Keratinocyte (primary cell): Measurements from ENCODE around the gene POLE3. TPM values are rescaled to one million over a fixed set of nuclear protein-coding genes. Genes with fewer than 3 reads are reported as not detected.

ENCODE experiments used
- DNase-seq: peaks from one replicate; pipeline ENCODE4 v3.0.0-alpha.2; 2011; ENCODE audit warnings: low read depth, missing footprints, low spot score
- FAIRE-seq: peaks from 2 replicates; lab custom pipeline; 2011; peaks lifted over from hg19 to GRCh38; lab: Jason Lieb, UNC
- H2AFZ ChIP-seq: 2 replicates; pipeline ENCODE4 v1.6.0; 2012; ENCODE audit warnings: low read length, control low read depth, inconsistent platforms; ENCODE audit not compliant: control insufficient read depth
- H3K27ac ChIP-seq: 2 replicates; pipeline ENCODE4 v1.5.1; 2011; ENCODE audit warnings: low read length; ENCODE audit not compliant: control insufficient read depth, insufficient read depth
- H3K27me3 ChIP-seq: 3 replicates; pipeline ENCODE4 v1.6.0; 2011; ENCODE audit warnings: low read length; ENCODE audit not compliant: control insufficient read depth, insufficient read depth; ENCODE audit errors: extremely low read depth
- H3K36me3 ChIP-seq, 2 experiments: 2 replicates in 1 of 2; 3 replicates in 1 of 2; pipeline ENCODE4 v1.5.1; 2011; ENCODE audit warnings: low read length in 2 of 2, mild to moderate bottlenecking in 1 of 2; ENCODE audit not compliant: control insufficient read depth in 2 of 2, insufficient read depth in 2 of 2; ENCODE audit errors: extremely low read depth in 1 of 2
- H3K4me1 ChIP-seq: 3 replicates; pipeline ENCODE4 v1.5.1; 2011; ENCODE audit warnings: low read length; ENCODE audit not compliant: control insufficient read depth, insufficient read depth; ENCODE audit errors: extremely low read depth
- H3K4me2 ChIP-seq: 3 replicates; pipeline ENCODE4 v1.6.0; 2011; ENCODE audit warnings: low read depth, low read length; ENCODE audit not compliant: control insufficient read depth, insufficient read depth; ENCODE audit errors: extremely low read depth
- H3K4me3 ChIP-seq, 3 experiments: fragments of 200-600 bp in 1 of 3; sonication (generic) in 1 of 3; 2 replicates in 2 of 3; 3 replicates in 1 of 3; pipeline ENCODE4 v1.5.1; 2011 to 2016; ENCODE audit warnings: low read length in 3 of 3, mild to moderate bottlenecking in 3 of 3, control low read depth in 2 of 3, inconsistent platforms in 1 of 3, low read depth in 1 of 3, mixed read lengths in 1 of 3, mixed run types in 1 of 3, moderate library complexity in 1 of 3; ENCODE audit not compliant: control insufficient read depth in 2 of 3, insufficient read depth in 2 of 3; ENCODE audit errors: extremely low read depth in 1 of 3
- H3K79me2 ChIP-seq: 2 replicates; pipeline ENCODE4 v1.6.0; 2012; ENCODE audit warnings: low read length; ENCODE audit not compliant: control insufficient read depth, insufficient read depth
- H3K9ac ChIP-seq: 3 replicates; pipeline ENCODE4 v1.6.0; 2011; ENCODE audit warnings: low read length; ENCODE audit not compliant: control insufficient read depth, insufficient read depth; ENCODE audit errors: extremely low read depth
- H3K9me1 ChIP-seq: 3 replicates; pipeline ENCODE4 v1.6.0; 2011; ENCODE audit warnings: low read length; ENCODE audit not compliant: control insufficient read depth, insufficient read depth; ENCODE audit errors: extremely low read depth
- H3K9me3 ChIP-seq: 2 replicates; pipeline ENCODE4 v1.5.1; 2012; ENCODE audit warnings: low read depth, low read length; ENCODE audit not compliant: control insufficient read depth
- H4K20me1 ChIP-seq: 3 replicates; pipeline ENCODE4 v1.6.0; 2011; ENCODE audit warnings: low read length; ENCODE audit not compliant: control insufficient read depth, insufficient read depth; ENCODE audit errors: extremely low read depth
- CTCF ChIP-seq, 3 experiments: IDR thresholded peaks in 1 of 3; conservative IDR thresholded peaks in 1 of 3; optimal IDR thresholded peaks in 1 of 3; 2 replicates in 2 of 3; 3 replicates in 1 of 3; pipeline versions ENCODE3 to v1.5.1; 2011; ENCODE audit warnings: low read length in 3 of 3, mild to moderate bottlenecking in 3 of 3, moderate library complexity in 2 of 3, control low read depth in 1 of 3, inconsistent platforms in 1 of 3; ENCODE audit not compliant: insufficient read depth in 2 of 3; ENCODE audit errors: extremely low read depth in 1 of 3
- EZH2 ChIP-seq: IDR thresholded peaks from one replicate; pipeline ENCODE4 v1.6.1; 2012; ENCODE audit warnings: inconsistent platforms, mild to moderate bottlenecking, low read length, moderate library complexity
- dilution Hi-C: fragments of 300-500 bp; cut with MboI; formaldehyde crosslinking; loops from one replicate; pipeline ENCODE4 v1.7.0; 2020; ENCODE audit warnings: low sequenced_read_pairs; ENCODE audit not compliant: extremely low pct_ligation_motif_present
- polyA plus RNA-seq, 5 experiments: library from polyadenylated mRNA; depleted of rRNA in 3 of 5; stranded (reverse) in 3 of 5; stranded (forward) in 1 of 5; unstranded in 1 of 5; fragments of >200 nt; gene quantifications; 1 replicate in 1 of 5; 2 replicates in 3 of 5; 3 replicates in 1 of 5; pipeline versions ENCODE4 v1.2.1 to v1.2.3, GENCODE V29; 2011 to 2012; ENCODE audit warnings: missing spikeins in 2 of 5, low read depth in 1 of 5, low replicate concordance in 1 of 5

The POLE3 gene
- polyA plus RNA-seq, 1 donor (not counting 4 experiments of a cell fraction or from before 2014, with no cell fraction given) = 77.2 TPM

GRCh38 chr9:113417370-113417769 is 6.9 kb upstream of the POLE3 start:
- Histone ChIP-seq H3K9me1 (no peaks in the 10 kb centered on the region), H3K79me2 (no peaks in the 10 kb centered on the region), H3K4me1 (no peaks in the 10 kb centered on the region), H3K36me3 (no peaks in the 10 kb centered on the region), H4K20me1 (no peaks in the 10 kb centered on the region), H2AFZ (no peak overlapping the region), H3K9ac (no peak overlapping the region), H3K4me3 (no peak overlapping the region), H3K27ac (no peak overlapping the region), H3K9me3 (no peaks in the 10 kb centered on the region), H3K4me2 (no peak overlapping the region), H3K27me3 (no peaks in the 10 kb centered on the region)
- DNase-seq (no peak), FAIRE-seq (no peak)
- dilution Hi-C loops = no loop called here
- no peak for TF ChIP-seq CTCF (optimal IDR thresholded peaks at IDR 0.05 in 1 of 3, IDR thresholded peaks at IDR 0.05 in 1 of 3, conservative IDR thresholded peaks at IDR 0.05 in 1 of 3; ENCODE audit: extremely low read depth in 1 of 3, insufficient read depth in 2 of 3, low read length in 3 of 3)
- TF ChIP-seq EZH2 = no peak

DNA sequence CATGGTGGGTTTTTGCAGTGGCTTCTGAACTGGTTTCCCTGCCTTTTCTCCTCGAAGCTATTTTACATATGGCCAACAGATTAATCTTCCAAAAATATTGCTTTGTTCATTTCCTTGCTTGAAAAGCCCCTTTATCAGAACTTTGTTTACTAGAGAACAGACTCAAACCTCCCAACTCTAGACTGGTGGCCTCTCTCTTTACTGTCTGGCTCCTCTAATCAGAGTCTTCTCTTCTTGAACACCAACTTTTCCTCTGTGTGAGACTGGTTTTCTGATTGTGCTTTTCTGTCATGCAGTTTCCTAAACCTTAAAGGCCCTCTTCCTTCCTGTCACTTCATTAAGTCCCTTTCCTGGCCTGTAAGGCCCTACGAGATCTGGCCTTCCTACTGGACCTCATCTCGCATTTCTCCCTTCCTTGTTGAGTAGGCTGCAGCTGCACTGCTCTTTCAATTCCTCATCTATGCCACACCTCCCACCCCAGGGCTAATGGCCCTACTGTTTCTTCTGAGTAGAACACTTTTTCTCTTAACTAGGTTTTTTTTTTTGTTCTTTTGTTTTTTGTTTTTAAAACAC is 5.8 kb upstream of the POLE3 start:
- Histone ChIP-seq H4K20me1 (no peaks in the 10 kb centered on the region), H3K4me3 (no peak overlapping the region), H3K27ac (no peak overlapping the region), H3K4me2 (no peak overlapping the region), H3K79me2 (no peaks in the 10 kb centered on the region), H3K27me3 (no peaks in the 10 kb centered on the region), H3K9me3 (no peaks in the 10 kb centered on the region), H3K9ac (no peak overlapping the region), H3K4me1 (no peaks in the 10 kb centered on the region), H3K36me3 (no peaks in the 10 kb centered on the region), H2AFZ (no peak overlapping the region), H3K9me1 (no peaks in the 10 kb centered on the region)
- dilution Hi-C loops = no loop called here
- no peak for TF ChIP-seq CTCF (optimal IDR thresholded peaks at IDR 0.05 in 1 of 3, IDR thresholded peaks at IDR 0.05 in 1 of 3, conservative IDR thresholded peaks at IDR 0.05 in 1 of 3; ENCODE audit: extremely low read depth in 1 of 3, insufficient read depth in 2 of 3, low read length in 3 of 3)
- TF ChIP-seq EZH2 = no peak
- FAIRE-seq (no peak), DNase-seq (no peak)
